Middle frontal gyrus (tissue), 1 donor: ENCODE results near the gene PANK1.
A peak's percentile ranks its signal among the peaks of the same experiment; 100 is the strongest.

Experiments used
- DNase-seq: peaks from one replicate; pipeline ENCODE4 v3.0.0-alpha.2; 2015; ENCODE audit warnings: low spot score; ENCODE audit errors: extremely low spot score

PANK1 gene

GRCh38 chr10:89652806-89653370 is 7.8 kb upstream of the PANK1 start:
- no peak for DNase-seq

- DNase-seq, result no peak
Measured at GRCh38 chr10:89651916-89652573, 7.0 kb upstream of the PANK1 start.

- DNase-seq, result no peak
Measured at GRCh38 chr10:89651205-89651915, 6.3 kb upstream of the PANK1 start.

- DNase-seq, result no peak
Measured at GRCh38 chr10:89649051-89649450, 4.0 kb upstream of the PANK1 start.

- DNase-seq, result no peak
Measured at GRCh38 chr10:89648074-89648473, 3.0 kb upstream of the PANK1 start.

- DNase-seq, result no peak
Measured at GRCh38 chr10:89646889-89647657, 2.0 kb upstream of the PANK1 start.

- no peak for DNase-seq
Measured at GRCh38 chr10:89645742-89646172, 715 bp upstream of the PANK1 start.

GRCh38 chr10:89644691-89644966 is 413 bp downstream of the PANK1 start:
- no peak for DNase-seq

GRCh38 chr10:89643812-89644690 is 991 bp downstream of the PANK1 start:
- DNase-seq, result peak; percentile 89

GRCh38 chr10:89643431-89643811 is 1.6 kb downstream of the PANK1 start:
- DNase-seq, result no peak

GRCh38 chr10:89642193-89642592 is 2.8 kb downstream of the PANK1 start:
- DNase-seq, result no peak

GRCh38 chr10:89640241-89640640 is 4.8 kb downstream of the PANK1 start:
- DNase-seq, result no peak

GRCh38 chr10:89639326-89639725 is 5.7 kb downstream of the PANK1 start:
- DNase-seq, result no peak

- DNase-seq, result no peak
Measured at GRCh38 chr10:89637113-89637512, 7.9 kb downstream of the PANK1 start.

GRCh38 chr10:89634637-89635036 is 10.4 kb downstream of the PANK1 start:
- no peak for DNase-seq

- DNase-seq, result no peak
Measured at GRCh38 chr10:89633484-89633883, 11.6 kb downstream of the PANK1 start.

- no peak for DNase-seq
Measured at GRCh38 chr10:89632824-89633223, 12.2 kb downstream of the PANK1 start.

- no peak for DNase-seq
Measured at GRCh38 chr10:89627830-89628229, 17.2 kb downstream of the PANK1 start.

- DNase-seq, result no peak
Measured at GRCh38 chr10:89625041-89625765, 19.8 kb downstream of the PANK1 start.

GRCh38 chr10:89624020-89624419 is 21.0 kb downstream of the PANK1 start:
- no peak for DNase-seq

- DNase-seq, result no peak
Measured at GRCh38 chr10:89622151-89622550, 22.9 kb downstream of the PANK1 start.
